Brain microvascular endothelial cell (primary cell): ENCODE data around the gene SAA4.
"Not testable (repeated sequence)": the region's sequence is repeated elsewhere in the genome, so short reads cannot be mapped to it uniquely, and the experiment has no call there.

Source experiments
- DNase-seq: peaks from one replicate; pipeline ENCODE4 v3.0.0-alpha.2; 2020
- H3K27ac ChIP-seq: fragments of 250-450 bp; sonication (Bioruptor Pico); 2 replicates; pipeline ENCODE4 v1.5.1; 2020; ENCODE audit warnings: mild to moderate bottlenecking, moderate library complexity
- H3K27me3 ChIP-seq: fragments of 250-450 bp; sonication (Bioruptor Pico); replicated peaks from 2 replicates; pipeline ENCODE4 v1.5.1; 2020; ENCODE audit warnings: mild to moderate bottlenecking
- H3K36me3 ChIP-seq: fragments of 250-450 bp; sonication (Bioruptor Pico); replicated peaks from 2 replicates; pipeline ENCODE4 v1.5.1; 2020; ENCODE audit warnings: mild to moderate bottlenecking
- H3K4me3 ChIP-seq: 2 replicates; pipeline ENCODE4 v1.5.1; 2011; ENCODE audit warnings: low read depth, mild to moderate bottlenecking, control low read depth, low read length, moderate library complexity
- in situ Hi-C: cut with HindIII; loops from 2 replicates; pipeline ENCODE4 v1.10.0; 2017; ENCODE audit warnings: low sequenced_read_pairs, low pct_ligation_motif_present
- TF ChIP-seq, protein P1 (sequence below): IDR thresholded peaks from 2 replicates; pipeline ENCODE4 v1.5.1; 2011; ENCODE audit warnings: low read depth, mild to moderate bottlenecking, moderate library complexity, low read length, control low read depth, inconsistent platforms; ENCODE audit errors: missing control alignments

Gene SAA4

DNA sequence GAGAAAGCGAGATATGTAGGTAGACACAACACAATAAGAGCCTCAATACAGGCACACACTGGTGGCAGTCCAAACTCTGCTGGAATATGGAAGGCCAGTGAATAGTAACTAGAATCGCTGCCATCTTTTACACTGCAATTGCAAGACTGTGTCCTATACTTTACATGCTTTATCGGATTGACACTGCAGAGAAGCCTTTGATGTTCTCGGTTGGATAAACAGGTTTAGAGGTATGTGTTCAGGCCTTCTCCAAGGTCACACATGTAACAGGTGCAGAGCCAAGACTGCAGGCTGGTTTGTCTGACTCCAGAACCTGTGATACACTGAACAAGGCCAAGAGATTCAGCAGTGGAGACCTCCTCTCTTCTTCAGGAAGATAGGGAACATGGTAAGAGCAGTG is 34.6 kb upstream of the SAA4 start:
- H3K4me3 ChIP-seq: no peak overlapping the region
- in situ Hi-C loops: no loop called here
- no peaks in the 10 kb centered on the region for H3K27me3 ChIP-seq
- DNase-seq: no peak
- TF ChIP-seq, protein P1, sequence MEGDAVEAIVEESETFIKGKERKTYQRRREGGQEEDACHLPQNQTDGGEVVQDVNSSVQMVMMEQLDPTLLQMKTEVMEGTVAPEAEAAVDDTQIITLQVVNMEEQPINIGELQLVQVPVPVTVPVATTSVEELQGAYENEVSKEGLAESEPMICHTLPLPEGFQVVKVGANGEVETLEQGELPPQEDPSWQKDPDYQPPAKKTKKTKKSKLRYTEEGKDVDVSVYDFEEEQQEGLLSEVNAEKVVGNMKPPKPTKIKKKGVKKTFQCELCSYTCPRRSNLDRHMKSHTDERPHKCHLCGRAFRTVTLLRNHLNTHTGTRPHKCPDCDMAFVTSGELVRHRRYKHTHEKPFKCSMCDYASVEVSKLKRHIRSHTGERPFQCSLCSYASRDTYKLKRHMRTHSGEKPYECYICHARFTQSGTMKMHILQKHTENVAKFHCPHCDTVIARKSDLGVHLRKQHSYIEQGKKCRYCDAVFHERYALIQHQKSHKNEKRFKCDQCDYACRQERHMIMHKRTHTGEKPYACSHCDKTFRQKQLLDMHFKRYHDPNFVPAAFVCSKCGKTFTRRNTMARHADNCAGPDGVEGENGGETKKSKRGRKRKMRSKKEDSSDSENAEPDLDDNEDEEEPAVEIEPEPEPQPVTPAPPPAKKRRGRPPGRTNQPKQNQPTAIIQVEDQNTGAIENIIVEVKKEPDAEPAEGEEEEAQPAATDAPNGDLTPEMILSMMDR: no peak
- no peak overlapping the region for H3K27ac ChIP-seq
- no peaks in the 10 kb centered on the region for H3K36me3 ChIP-seq

DNA sequence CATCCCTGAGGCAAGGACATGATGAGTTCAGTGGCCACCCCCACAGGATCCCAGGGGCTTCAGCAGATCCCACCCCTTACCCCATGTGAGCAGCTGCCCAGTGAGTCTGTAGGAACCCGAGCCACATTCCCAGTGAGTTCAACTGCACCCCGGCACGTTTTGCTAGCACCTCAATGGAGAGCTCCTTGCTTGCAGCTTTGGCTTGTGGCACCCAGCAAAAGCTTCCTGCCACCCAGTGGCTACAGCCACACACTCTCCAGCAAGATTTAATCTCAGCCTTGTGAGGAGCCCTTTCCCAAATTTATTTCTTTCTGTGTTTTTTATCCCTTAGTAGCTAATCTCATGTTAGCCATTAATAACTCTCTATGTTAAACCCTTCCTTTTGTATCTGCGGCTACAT is 33.5 kb upstream of the SAA4 start:
- Histone ChIP-seq H3K36me3 (no peaks in the 10 kb centered on the region), H3K27me3 (no peaks in the 10 kb centered on the region), H3K27ac (no peak overlapping the region), H3K4me3 (no peak overlapping the region)
- in situ Hi-C loops: no loop called here
- TF ChIP-seq, protein P1: peak; percentile 10
- no peak for DNase-seq

DNA sequence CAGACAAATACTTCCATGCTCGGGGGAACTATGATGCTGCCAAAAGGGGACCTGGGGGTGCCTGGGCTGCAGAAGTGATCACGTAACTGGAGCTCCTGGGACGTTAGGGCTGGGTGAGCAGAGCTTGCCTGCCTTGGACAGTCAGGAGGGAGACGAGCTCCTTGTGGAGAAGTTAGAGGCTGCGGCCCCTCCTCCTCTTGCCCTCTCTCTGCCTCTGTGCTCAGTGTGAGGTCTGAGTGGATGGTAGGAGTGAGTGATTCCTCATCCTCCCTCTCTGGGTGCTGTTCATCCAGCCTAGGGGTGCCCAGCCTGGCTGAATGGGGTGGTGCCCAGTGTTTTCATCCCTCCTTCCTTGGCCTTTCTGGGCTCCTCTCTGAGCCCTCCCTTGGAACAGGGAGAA is 32.6 kb upstream of the SAA4 start:
- H3K27ac ChIP-seq, DNase-seq, H3K4me3 ChIP-seq, in situ Hi-C loops, H3K27me3 ChIP-seq, H3K36me3 ChIP-seq: not testable (repeated sequence)

DNA sequence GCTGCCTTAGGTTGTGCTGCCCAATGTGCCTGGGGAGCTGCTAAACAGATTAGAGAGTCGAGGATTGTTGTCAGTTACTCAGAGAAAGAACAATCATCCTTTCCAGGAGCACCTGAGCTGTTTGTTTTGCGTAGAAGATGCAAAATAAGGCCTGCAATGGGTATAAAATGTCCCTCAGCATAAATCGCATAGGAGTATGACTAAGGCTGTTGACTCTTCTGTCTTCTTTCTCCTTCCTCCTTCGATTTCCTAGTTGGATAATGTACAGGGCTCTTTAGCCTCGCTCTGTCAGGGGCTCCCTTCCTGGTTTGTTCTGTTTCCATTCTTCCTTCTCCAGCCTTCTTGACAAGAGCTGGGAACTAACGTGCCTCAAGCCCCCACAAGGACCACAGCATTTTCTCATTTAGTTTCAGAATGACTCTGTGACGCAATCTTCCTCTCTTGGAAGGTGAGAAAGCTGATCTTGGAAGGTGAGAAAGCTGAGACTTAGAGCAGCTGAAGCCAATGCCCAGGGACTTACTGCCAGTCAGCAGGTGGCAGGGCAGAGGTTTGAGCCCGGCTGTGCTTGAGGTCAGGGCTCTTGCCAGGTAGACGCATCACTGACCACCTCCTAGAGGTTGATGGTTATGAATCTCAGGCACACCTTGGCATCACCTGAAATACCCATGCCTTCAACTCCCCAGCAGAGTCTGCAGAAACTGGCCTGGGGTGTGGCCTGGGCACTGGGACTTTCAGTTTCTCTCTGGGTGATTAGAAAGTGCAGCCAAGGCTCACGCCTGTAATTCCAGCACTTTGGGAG is 30.9 kb upstream of the SAA4 start:
- H3K27me3 ChIP-seq, DNase-seq, H3K36me3 ChIP-seq, H3K27ac ChIP-seq, in situ Hi-C loops, H3K4me3 ChIP-seq: not testable (repeated sequence)

DNA sequence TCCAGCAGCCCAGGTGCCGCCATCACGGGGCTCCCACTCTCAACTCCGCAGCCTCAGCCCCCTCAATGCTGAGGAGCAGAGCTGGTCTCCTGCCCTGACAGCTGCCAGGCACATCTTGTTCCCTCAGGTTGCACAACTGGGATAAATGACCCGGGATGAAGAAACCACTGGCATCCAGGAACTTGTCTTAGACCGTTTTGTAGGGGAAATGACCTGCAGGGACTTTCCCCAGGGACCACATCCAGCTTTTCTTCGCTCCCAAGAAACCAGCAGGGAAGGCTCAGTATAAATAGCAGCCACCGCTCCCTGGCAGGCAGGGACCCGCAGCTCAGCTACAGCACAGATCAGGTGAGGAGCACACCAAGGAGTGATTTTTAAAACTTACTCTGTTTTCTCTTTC is 29.3 kb upstream of the SAA4 start, which contains the start of gene SAA1:
TSS of gene SAA1 (plus strand) at position 316 of the 400 bp plus-strand sequence. CDS start 624 bp downstream, outside the sequence.
- Histone ChIP-seq H3K4me3 (no peak within 1 kb of the TSS), H3K27me3 (no peaks in the 10 kb centered on the region), H3K36me3 (no peaks in the 10 kb centered on the region), H3K27ac (no peak within 1 kb of the TSS)
- TF ChIP-seq, protein P1: no peak
- no peak for DNase-seq
- in situ Hi-C loops: no loop called here

DNA sequence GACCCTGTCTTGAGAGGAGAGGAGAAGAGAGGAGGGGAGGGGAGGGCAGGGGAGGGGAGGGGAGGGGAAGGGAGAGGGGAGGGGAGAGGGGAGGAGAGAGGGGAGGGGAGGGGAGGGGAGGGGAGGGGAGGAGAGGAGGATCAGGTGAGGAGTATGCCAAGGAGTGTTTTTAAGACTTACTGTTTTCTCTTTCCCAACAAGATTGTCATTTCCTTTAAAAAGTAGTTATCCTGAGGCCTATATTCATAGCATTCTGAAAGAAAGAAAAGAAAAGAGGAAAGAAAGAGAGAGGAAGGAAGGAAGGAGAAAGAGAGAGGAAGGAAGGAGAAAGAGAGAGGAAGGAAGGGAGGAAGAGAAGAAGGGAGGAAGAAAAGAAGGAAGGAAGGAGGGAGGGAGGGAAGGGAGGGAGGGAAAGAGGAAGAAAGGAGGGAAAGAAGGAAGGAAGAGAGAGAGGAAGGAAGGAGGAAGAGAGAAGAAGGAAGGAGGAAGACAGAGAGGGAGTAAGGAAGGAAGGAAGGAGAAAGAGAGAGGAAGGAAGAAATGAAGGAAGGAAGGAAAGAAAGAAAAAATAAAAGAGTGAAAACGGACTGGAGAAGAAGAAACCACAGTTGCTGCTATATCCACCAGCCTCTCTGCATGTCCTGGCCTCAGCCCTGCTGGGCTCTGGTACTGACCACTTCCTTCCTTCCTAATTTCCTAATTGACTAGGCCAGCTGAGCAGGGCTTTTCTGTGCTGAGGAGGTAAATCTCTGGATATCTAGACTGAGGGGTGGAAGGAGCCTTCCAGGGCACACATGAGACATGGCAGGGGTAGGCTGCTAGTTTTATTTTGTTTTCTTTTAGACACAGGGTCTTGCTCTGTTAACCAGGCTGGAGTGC is 28.3 kb upstream of the SAA4 start:
- in situ Hi-C loops: no loop called here
- Histone ChIP-seq H3K4me3 (no peak overlapping the region), H3K36me3 (no peaks in the 10 kb centered on the region), H3K27me3 (no peaks in the 10 kb centered on the region), H3K27ac (no peak overlapping the region)
- TF ChIP-seq, protein P1: no peak
- no peak for DNase-seq
